ENCODE measurements around the gene TTN.

Gene TTN

GRCh38 chr2:178484245-178485041, 322.8 kb downstream of the TTN start:
- no peak overlapping the region for H3K27ac ChIP-seq
- H3K36me3 ChIP-seq (ENCODE audit: insufficient read depth), result no peaks in the 10 kb centered on the region
- no peaks in the 10 kb centered on the region for H4K20me1 ChIP-seq (ENCODE audit: insufficient read depth)
- no peak overlapping the region for H3K9ac ChIP-seq
- H3K4me2 ChIP-seq, result no peak overlapping the region
- TF ChIP-seq, protein P1, sequence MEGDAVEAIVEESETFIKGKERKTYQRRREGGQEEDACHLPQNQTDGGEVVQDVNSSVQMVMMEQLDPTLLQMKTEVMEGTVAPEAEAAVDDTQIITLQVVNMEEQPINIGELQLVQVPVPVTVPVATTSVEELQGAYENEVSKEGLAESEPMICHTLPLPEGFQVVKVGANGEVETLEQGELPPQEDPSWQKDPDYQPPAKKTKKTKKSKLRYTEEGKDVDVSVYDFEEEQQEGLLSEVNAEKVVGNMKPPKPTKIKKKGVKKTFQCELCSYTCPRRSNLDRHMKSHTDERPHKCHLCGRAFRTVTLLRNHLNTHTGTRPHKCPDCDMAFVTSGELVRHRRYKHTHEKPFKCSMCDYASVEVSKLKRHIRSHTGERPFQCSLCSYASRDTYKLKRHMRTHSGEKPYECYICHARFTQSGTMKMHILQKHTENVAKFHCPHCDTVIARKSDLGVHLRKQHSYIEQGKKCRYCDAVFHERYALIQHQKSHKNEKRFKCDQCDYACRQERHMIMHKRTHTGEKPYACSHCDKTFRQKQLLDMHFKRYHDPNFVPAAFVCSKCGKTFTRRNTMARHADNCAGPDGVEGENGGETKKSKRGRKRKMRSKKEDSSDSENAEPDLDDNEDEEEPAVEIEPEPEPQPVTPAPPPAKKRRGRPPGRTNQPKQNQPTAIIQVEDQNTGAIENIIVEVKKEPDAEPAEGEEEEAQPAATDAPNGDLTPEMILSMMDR (conservative IDR thresholded peaks at IDR 0.05; ENCODE audit: low read depth, low read length), result no peak
- H3K27me3 ChIP-seq (ENCODE audit: insufficient read depth, low read depth), result no peaks in the 10 kb centered on the region
- H3K4me3 ChIP-seq (IDR thresholded peaks at IDR 0.05; ENCODE audit: insufficient read depth, low read depth, low read length), result no peak overlapping the region
- H3K4me1 ChIP-seq (ENCODE audit: low read depth, poor library complexity, severe bottlenecking), result peaks cover 24% of the 10 kb centered on the region
- H2AFZ ChIP-seq (ENCODE audit: low read depth), result no peak overlapping the region
- peaks cover 22% of the 10 kb centered on the region; the same call in 1 of the 2 replicates for H3K79me2 ChIP-seq (ENCODE audit: insufficient read depth, low read depth)

DNA sequence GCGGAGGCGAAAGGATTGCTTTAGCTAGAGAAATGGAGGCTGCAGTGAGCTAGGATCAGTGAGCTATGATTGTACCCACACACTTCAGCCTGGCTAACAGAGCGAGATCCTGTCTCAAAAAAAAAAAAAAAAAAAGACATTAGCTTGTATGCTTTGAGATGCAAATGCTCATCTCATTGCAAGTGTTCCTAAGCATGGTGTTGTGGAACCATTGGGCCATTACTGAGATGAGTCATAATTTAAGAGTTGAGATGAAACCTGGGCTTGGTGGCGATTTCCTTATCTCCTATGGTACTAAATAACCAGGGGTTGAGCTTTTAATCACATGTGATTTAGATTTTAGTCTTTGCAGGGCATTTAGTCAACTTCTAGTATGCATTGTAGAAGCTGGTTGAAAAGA, 324.8 kb downstream of the TTN start:
- no peak overlapping the region for H2AFZ ChIP-seq (ENCODE audit: low read depth)
- peaks cover 32% of the 10 kb centered on the region for H3K4me1 ChIP-seq (ENCODE audit: low read depth, poor library complexity, severe bottlenecking)
- no peaks in the 10 kb centered on the region for H3K36me3 ChIP-seq (ENCODE audit: insufficient read depth)
- TF ChIP-seq, protein P1 (conservative IDR thresholded peaks at IDR 0.05; ENCODE audit: low read depth, low read length), result no peak
- no peak overlapping the region for H3K9ac ChIP-seq
- no peaks in the 10 kb centered on the region for H4K20me1 ChIP-seq (ENCODE audit: insufficient read depth)
- no peak overlapping the region for H3K27ac ChIP-seq
- H3K4me3 ChIP-seq (IDR thresholded peaks at IDR 0.05; ENCODE audit: insufficient read depth, low read depth, low read length), result no peak overlapping the region
- no peaks in the 10 kb centered on the region for H3K27me3 ChIP-seq (ENCODE audit: insufficient read depth, low read depth)
- H3K4me2 ChIP-seq, result peak overlapping the region; percentile 97; the same call in 1 of the 2 replicates
- peaks cover 22% of the 10 kb centered on the region; the same call in 1 of the 2 replicates for H3K79me2 ChIP-seq (ENCODE audit: insufficient read depth, low read depth)

- peak within 1 kb of the TSS; percentile 86 for H3K27ac ChIP-seq
- no peaks in the 10 kb centered on the region for H3K27me3 ChIP-seq (ENCODE audit: insufficient read depth, low read depth)
- peak within 1 kb of the TSS; percentile 99 for H2AFZ ChIP-seq (ENCODE audit: low read depth)
- peak within 1 kb of the TSS; percentile 55 for H3K9ac ChIP-seq
- H3K4me3 ChIP-seq (IDR thresholded peaks at IDR 0.05; ENCODE audit: insufficient read depth, low read depth, low read length), result peak within 1 kb of the TSS; percentile 51
- H3K4me1 ChIP-seq (ENCODE audit: low read depth, poor library complexity, severe bottlenecking), result peaks cover 38% of the 10 kb centered on the region
- H4K20me1 ChIP-seq (ENCODE audit: insufficient read depth), result no peaks in the 10 kb centered on the region
- no peaks in the 10 kb centered on the region for H3K36me3 ChIP-seq (ENCODE audit: insufficient read depth)
- H3K79me2 ChIP-seq (ENCODE audit: insufficient read depth, low read depth), result peaks cover 22% of the 10 kb centered on the region; the same call in 1 of the 2 replicates
- TF ChIP-seq, protein P1 (conservative IDR thresholded peaks at IDR 0.05; ENCODE audit: low read depth, low read length), result no peak
- H3K4me2 ChIP-seq, result peak within 1 kb of the TSS; percentile 97
These were observed 326.7 kb downstream of the TTN start, which contains the start of gene PLEKHA3 for GRCh38 chr2:178480227-178481181. Gene PLEKHA3 (plus strand): TSS chr2:178480457. CDS start chr2:178480870, 413 bp downstream.

GRCh38 chr2:178479758-178480226, 327.4 kb downstream of the TTN start:
- Histone ChIP-seq H4K20me1 (ENCODE audit: insufficient read depth) (no peaks in the 10 kb centered on the region), H2AFZ (ENCODE audit: low read depth) (peak overlapping the region; percentile 99), H3K79me2 (ENCODE audit: insufficient read depth, low read depth) (peaks cover 22% of the 10 kb centered on the region; the same call in 1 of the 2 replicates), H3K4me1 (ENCODE audit: low read depth, poor library complexity, severe bottlenecking) (peaks cover 38% of the 10 kb centered on the region), H3K36me3 (ENCODE audit: insufficient read depth) (no peaks in the 10 kb centered on the region), H3K9ac (peak overlapping the region; percentile 55; the same call in 1 of the 2 replicates), H3K4me2 (peak overlapping the region; percentile 89), H3K4me3 (IDR thresholded peaks at IDR 0.05; ENCODE audit: insufficient read depth, low read depth, low read length) (peak overlapping the region; percentile 51), H3K27me3 (ENCODE audit: insufficient read depth, low read depth) (no peaks in the 10 kb centered on the region), H3K27ac (peak overlapping the region; percentile 38)
- TF ChIP-seq, protein P1 (conservative IDR thresholded peaks at IDR 0.05; ENCODE audit: low read depth, low read length), result no peak

All from KMS-11 (cell line).